Epidermal melanocyte (primary cell): ENCODE measurements around the gene FOXL3.

Experiments
- DNase-seq: peaks from one replicate; pipeline ENCODE4 v3.0.0; 2011; ENCODE audit warnings: low spot score; ENCODE audit not compliant: insufficient read length

Gene FOXL3

GRCh38 chr7:265998-266850 is 23.7 kb upstream of the FOXL3 start:
- no peak for DNase-seq

- no peak for DNase-seq
Measured at GRCh38 chr7:266851-267840, 22.8 kb upstream of the FOXL3 start.

- DNase-seq, result no peak
Measured at GRCh38 chr7:268991-269390, 21.0 kb upstream of the FOXL3 start.

- DNase-seq, result no peak
Measured at GRCh38 chr7:269721-270120, 20.2 kb upstream of the FOXL3 start.

GRCh38 chr7:270351-270983 is 19.5 kb upstream of the FOXL3 start:
- no peak for DNase-seq

- no peak for DNase-seq
Measured at GRCh38 chr7:271266-272107, 18.5 kb upstream of the FOXL3 start.

GRCh38 chr7:272108-272615 is 17.8 kb upstream of the FOXL3 start:
- DNase-seq, result no peak

GRCh38 chr7:272631-273030 is 17.3 kb upstream of the FOXL3 start:
- no peak for DNase-seq

GRCh38 chr7:273327-273726 is 16.6 kb upstream of the FOXL3 start:
- DNase-seq, result no peak

GRCh38 chr7:274266-274665 is 15.7 kb upstream of the FOXL3 start:
- DNase-seq, result no peak

- DNase-seq, result no peak
Measured at GRCh38 chr7:276230-276835, 13.6 kb upstream of the FOXL3 start.

- DNase-seq, result no peak
Measured at GRCh38 chr7:277228-277627, 12.7 kb upstream of the FOXL3 start.

- DNase-seq, result no peak
Measured at GRCh38 chr7:278081-278480, 11.9 kb upstream of the FOXL3 start.

GRCh38 chr7:279821-280220 is 10.1 kb upstream of the FOXL3 start:
- DNase-seq, result no peak

- no peak for DNase-seq
Measured at GRCh38 chr7:280461-280860, 9.5 kb upstream of the FOXL3 start.

- DNase-seq, result no peak
Measured at GRCh38 chr7:281637-282036, 8.3 kb upstream of the FOXL3 start.

GRCh38 chr7:282621-283020 is 7.3 kb upstream of the FOXL3 start:
- DNase-seq, result no peak

- no peak for DNase-seq
Measured at GRCh38 chr7:284762-285722, 4.9 kb upstream of the FOXL3 start.

GRCh38 chr7:285731-286130 is 4.2 kb upstream of the FOXL3 start:
- DNase-seq, result no peak
